Stimulated activated CD4-positive, alpha-beta T cell treated with anti-CD3 and anti-CD28 coated beads, Interleukin-12 subunit alpha, Interleukin-12 subunit beta, amount 100 ng/mL, for 24 hours (primary cell): Measurements from ENCODE around the gene ELFN2.

ENCODE experiments used
- DNase-seq, 2 experiments: peaks; one replicate each; pipeline ENCODE4 v3.0.0-alpha.2; 2020; ENCODE audit warnings: low read depth in 2 of 2

Gene ELFN2

GRCh38 chr22:37357446-37358075 lies 69.7 kb downstream of the ELFN2 start:
- DNase-seq, result no peak

DNA sequence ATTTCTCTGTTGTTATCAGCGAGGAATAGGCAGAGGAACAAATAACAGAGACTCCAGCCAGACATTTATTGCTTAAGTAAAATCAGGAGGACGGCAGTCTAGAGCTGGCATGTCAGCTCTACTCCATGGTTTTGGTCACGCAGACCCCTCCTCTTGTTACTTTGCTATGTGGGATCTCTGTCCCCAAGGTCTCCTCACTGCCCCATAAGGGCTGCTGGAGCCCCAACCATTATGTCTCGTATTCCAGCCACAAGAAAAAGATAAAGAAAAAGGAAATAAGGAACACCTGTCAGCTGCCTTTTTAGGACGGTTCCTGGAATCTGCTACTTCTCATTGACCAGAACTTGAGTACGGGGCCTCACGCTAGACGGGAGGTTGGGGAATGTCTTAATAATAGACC lies 70.4 kb downstream of the ELFN2 start:
- no peak for DNase-seq

GRCh38 chr22:37355174-37355573 lies 72.1 kb downstream of the ELFN2 start:
- DNase-seq, result no peak

- DNase-seq, result no peak
Observed at GRCh38 chr22:37354670-37355069, 72.6 kb downstream of the ELFN2 start.

GRCh38 chr22:37354261-37354660 lies 73.0 kb downstream of the ELFN2 start:
- DNase-seq, result no peak

DNA sequence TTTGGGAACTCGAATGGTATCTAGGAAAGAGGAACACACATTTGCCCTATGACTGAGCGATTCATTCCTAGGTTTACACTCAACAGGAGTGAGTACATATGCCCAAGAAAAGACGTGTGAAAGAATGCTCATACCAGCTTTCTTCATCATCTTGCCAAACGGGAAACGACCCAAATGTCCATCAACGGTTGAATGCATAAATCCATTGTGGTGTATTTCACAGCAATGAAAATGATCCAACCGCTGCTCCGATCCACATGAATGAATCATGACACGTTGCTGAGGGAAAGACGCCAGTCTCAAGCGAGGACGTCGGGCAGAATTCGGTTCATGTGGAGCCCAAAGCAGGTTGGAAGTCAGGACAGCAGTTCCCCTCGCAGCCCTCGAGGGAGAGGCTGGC lies 73.4 kb downstream of the ELFN2 start:
- DNase-seq, result no peak

DNA sequence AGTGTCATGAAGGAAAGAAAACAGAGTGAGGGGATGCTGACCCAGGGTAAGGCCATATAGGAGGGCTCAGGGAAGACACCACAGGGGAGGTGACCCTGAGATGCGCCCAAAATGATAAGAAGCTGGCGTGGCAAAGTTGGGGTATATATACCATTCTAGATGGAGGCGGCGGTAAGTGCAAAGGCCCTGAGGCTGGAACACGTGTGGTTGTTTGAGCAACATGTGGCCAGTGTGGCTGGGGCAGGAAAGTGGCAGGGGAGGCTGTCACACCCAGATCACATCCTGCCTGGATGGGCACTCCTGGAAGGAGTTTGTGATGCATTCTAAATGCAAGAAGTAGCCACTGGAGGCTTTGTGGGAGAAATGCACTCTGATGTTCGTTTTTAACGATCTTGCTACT lies 74.8 kb downstream of the ELFN2 start:
- no peak for DNase-seq

DNA sequence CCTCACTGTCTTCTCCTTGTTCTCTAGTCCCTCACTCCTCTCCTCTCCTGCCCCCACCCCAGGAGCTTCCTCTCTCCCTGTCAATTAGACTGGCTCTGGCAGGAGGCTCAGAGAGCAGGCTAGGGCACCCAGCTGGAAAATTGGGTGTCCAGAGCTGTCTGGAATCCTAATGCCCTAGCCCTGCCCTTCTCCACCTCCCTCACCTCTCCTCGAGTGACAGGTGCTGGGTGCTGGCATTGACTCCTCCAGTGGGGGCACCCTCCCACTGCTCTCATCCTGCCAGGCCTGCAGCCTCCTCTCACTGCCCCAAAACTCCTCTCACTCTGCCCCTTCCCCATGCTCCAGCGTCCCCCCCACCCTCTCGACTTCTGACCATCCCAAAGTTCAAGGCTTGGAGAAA lies 76.0 kb downstream of the ELFN2 start:
- no peak for DNase-seq

DNA sequence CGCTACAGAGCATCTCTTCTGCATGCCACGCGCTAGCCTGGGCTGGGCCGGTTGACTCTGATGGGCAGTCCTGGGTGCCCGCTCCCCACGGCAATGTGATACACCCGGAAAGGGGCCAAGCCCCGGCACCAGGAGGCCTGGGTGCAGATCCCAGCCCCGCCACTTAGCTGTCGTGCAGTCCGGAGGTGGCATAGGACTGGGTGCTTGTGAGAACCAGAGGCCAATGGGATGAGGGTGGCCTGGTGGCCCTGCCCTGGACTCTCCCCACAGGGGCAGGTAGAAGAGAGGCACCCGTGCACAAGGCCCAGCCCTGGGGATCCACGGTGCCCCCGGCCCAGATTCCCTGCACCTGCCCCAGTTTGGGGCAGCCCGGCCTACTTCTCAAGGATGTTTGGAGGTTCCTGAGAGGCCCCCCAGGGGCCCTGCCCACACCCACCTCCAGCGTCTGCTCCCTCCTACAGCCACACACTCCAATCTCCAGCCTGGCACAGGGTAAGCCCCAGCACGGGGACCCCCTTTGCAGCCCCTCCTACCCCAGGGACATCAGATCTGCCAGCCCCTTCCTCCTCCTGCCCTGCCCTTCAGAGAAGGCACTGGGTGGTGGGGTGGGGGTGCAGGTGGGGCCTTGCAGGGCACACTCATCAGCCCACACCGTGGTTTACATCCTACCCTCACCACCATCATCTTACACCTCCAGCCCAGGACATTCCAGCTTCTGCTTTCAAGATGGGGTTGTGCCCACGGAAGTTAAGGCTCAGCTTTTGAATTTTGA lies 78.0 kb downstream of the ELFN2 start:
- no peak for DNase-seq

DNA sequence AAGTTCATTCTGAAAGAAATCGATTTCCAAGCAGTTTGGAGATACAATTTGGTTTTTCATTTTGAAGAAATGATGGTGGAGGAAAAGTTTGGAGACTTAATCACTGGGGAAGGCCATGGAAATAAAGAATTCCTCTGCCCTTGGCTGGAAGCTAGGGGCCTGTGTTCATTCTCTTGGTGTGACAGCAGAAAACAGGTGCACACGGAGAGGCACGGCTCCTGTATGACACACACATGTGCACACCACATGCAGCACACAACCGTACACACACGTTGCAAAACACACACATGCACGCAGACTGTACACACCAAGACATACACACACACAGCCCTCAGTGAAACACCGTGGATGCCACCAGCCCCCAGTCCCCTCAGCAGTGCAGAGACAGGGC lies 80.8 kb downstream of the ELFN2 start:
- DNase-seq, result no peak

DNA sequence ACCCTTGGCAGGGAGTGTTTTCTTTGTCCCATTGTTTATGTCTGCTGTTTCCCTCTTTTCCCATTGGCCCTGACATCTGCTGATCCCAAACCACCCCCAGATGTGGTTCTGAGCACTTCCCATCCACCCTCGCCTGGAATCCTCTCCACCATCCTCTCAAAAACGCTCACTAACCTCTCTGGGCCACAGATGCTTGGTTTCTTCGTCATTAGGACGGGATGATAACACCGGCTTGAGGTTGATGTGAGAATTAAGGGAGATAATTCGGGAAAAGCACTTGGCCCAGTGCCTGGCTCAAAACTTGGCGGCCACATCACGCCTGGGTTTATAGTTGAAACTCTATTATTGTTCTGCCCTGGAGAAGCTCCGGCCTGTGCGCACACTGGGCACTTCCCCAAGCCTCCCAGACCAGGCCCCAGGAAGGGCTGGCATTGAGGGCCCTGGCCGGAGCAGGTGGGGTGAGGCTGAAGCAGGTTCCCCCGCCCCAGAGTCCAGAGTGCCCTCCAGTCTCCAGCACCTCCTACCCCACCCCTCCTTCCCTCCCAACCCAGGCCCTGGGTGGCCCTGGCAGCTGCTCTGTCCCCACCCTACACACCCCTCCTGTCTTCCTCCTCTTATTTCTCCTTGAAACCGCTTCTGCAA lies 81.3 kb downstream of the ELFN2 start:
- DNase-seq, result no peak

DNA sequence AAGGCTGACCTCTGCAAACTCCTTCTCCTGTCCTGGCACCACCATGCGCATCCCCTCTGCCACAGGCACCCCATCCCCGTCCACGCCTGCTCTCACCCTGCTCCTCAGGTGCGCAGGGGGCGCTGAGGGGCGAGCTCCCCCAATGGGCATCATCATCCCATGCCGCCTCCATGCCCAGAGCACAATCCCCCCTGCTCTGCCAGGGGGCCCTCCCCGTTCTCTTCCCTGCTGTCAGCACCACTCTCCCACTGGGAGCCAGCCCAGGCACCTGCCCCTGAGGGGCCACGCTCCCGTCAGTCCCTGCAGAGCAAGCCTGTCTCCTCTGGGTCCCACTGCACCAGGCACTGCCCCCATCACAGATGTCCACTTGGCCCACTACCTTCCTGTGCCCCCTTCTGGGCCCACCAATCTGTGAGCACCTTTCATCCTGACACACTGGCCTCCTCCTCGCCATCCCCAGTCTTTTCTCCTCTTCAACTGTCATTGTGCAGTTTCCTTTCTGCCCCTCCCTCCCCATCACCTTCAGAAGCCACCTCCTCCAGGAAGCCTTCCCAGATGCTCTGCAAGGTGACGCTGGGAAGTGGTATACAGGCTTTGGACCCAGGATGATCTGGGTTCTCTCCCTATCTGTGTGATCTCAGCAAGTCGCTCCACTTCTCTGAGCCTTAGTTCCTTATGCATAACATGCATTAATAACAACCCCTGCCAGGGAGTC lies 82.4 kb downstream of the ELFN2 start:
- no peak for DNase-seq

DNA sequence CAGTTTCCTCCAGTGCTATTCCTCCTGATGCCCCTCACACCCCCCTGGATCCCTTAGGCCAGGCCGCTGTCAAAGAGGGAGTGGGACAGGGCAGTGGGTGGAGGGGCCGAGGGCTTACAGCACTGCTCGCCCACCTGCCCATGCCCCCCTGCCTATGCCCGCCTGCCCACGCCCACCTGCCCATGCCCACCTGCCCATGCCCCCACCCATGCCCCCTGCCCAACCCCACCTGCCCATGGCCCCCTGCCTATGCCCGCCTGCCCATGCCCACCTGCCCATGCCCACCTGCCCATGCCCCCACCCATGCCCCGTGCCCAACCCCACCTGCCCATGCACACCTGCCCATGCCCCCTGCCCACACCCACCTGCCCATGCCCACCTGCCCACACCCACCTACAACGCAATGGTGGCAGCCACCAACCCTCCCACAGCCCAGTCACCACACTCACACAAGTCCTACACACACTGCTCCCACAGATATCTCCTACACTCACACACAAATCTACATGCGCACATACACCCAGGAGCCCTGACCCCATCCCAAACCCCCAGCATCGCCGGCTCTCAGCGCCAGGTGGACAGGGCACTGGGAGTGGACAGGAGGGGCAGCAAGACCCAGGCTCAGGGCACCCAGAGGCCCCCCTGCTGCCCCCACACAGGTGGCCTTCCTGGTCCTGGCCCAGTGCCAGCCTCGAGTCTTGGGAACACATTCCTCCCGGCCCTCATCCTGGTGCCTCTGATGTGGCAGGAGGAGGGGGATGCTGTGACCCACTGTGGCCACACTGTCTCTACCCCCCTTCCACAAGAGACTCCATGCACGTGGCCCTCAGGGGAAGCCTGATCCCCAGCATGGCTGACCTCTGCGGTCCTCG lies 83.2 kb downstream of the ELFN2 start:
- DNase-seq, result no peak

DNA sequence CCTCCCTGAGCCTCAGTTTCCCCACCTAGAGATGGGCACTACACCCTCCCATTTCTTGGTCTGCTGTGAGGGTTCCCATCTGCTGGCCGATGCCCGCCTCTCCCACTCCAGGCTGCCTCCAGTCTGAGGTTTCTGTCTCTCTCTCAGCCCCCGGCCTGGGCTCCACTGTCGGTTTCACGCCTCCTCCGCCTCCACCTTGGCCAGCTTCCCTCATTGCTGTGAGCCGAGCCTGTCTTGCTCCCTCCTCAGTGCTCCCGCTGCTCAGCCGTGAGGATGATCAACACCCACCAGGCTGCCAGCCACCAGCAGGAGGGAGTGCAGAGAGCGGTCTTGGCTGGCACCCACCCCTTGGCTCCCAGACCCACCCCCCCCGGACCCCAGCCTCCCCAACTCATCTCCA lies 83.9 kb downstream of the ELFN2 start:
- DNase-seq, result no peak

DNA sequence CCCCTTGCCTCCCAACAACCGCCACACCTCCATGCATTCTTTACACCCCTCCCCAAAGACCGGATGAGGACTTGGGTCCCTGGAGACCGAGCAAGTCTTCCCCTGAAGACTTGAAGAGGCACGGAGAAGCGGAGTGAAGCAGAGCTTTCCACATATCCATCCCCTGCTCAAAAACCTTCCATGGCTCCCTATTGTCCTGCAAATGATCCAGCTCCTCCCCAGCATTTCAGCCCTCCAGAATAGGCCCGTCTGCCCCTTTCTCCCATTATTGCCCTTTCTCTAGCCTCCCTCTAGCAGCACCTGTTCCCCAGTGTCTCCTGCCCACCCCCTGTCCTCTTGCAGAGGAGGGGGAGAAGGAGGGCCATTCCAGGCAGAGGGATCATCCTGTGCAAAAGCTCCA lies 85.2 kb downstream of the ELFN2 start:
- no peak for DNase-seq

GRCh38 chr22:37340331-37341262 lies 86.7 kb downstream of the ELFN2 start:
- DNase-seq, result no peak

DNA sequence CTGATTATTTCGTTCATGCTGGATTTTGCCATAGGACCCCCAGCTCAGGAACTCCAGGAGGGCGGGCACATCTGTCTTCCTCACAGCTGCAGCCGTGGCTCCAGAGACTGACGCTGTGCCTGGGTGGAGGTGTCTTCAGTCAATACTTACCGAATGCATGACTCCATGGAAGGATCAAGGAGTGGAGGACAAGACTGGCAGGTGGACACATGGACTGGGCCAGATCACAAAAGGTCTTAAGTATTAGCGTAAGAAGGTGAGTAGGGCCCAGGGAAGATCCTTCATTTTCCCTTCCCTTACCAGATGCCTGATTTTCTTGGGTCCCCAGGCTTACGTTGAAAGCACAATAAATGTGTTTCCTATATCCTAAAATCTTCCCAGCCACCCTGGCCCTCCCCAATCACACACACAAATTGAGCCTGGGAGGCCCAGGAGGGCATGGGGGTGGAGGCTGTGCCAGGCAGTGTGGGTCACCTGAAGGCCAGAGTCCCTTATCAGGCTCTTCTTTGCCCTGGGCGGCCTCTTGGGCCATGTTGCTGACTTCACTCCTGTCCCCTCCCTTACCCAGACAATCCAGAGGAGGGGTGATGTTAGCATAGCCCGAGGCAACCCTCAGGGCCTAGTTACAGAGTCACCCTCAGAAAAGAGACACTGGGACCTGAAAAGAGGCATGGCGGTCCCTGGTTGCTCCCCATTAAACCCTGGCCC lies 88.6 kb downstream of the ELFN2 start:
- no peak for DNase-seq

DNA sequence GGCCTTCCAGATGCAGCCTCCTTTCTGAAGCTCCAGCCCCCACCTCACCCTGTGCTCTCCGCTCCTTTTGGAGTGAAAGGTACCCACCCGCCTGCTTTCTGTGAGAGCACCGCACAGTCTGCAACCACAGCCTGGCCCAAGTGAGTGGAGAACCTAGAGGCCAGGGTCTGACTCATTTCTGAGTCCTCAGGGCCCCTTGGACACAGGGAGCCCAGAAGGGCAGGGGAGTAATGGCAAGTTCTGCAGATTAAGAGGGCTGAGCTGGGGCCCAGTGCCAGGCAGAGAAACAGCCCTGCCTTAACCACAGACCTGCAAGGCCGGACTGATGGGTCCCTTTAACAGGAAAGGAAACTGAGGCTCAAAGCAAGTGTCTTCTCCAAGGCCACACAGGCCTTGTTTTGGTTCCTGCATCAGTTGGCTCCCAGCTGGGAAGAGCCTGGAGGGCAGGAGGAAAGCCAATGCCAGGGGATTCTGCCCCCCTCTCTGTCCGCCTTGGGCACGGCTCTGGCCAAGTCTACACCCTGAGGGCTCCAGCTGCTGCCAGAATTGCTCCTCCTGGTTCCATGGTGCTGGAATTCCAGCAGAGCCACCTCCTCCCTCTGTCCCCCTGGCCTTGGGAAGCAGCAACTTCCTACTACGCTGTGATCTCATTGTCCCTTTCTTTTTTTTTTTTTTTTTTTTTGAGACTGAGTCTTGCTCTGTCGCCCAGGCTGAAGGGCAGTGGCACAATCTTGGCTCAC lies 89.9 kb downstream of the ELFN2 start:
- no peak for DNase-seq

- DNase-seq, result no peak
Observed at GRCh38 chr22:37336579-37336978, 90.7 kb downstream of the ELFN2 start.
